HG03520 (cell line): ENCODE data around the gene UST.
"Not testable (repeated sequence)": the region's sequence is repeated elsewhere in the genome, so short reads cannot be mapped to it uniquely, and the experiment has no call there.

ENCODE experiments used
- ATAC-seq: cut with Tn5 transposase; IDR thresholded peaks from one replicate; pipeline ENCODE4 v1.9.1; 2021; ENCODE audit warnings: mild to moderate bottlenecking, moderate library complexity; ENCODE audit not compliant: unreplicated experiment

The UST gene

GRCh38 chr6:148990403-148990802, 243.6 kb downstream of the UST start:
- ATAC-seq: no peak

GRCh38 chr6:148996815-148997214, 250.0 kb downstream of the UST start:
- ATAC-seq: no peak

- ATAC-seq: no peak
Observed at GRCh38 chr6:148997865-148998264, 251.0 kb downstream of the UST start.

DNA sequence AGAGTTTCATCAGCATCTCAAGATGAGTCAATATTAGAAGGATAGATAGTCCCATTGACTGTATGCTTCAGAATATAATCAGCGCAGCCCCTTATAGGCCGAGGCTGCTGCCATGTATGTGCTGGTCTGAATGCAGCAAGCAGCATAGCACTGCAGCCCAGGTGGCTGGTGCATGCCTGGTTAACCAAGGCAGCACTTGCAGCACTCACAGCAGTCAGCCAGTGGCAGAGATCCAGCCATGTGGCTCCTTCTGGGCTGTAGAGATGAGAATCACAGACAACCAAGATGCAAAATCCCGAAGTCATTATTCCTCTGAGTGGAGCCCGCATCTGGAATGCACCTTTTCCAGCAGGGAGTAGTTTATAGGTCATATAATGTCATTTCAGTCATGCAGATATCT, 251.9 kb downstream of the UST start:
- ATAC-seq: no peak

GRCh38 chr6:148999501-148999900, 252.7 kb downstream of the UST start:
- ATAC-seq: no peak

GRCh38 chr6:148999929-149000468, 253.2 kb downstream of the UST start:
- no peak for ATAC-seq

GRCh38 chr6:149001422-149001821, 254.6 kb downstream of the UST start:
- no peak for ATAC-seq

GRCh38 chr6:149003560-149003959, 256.7 kb downstream of the UST start:
- ATAC-seq: no peak

DNA sequence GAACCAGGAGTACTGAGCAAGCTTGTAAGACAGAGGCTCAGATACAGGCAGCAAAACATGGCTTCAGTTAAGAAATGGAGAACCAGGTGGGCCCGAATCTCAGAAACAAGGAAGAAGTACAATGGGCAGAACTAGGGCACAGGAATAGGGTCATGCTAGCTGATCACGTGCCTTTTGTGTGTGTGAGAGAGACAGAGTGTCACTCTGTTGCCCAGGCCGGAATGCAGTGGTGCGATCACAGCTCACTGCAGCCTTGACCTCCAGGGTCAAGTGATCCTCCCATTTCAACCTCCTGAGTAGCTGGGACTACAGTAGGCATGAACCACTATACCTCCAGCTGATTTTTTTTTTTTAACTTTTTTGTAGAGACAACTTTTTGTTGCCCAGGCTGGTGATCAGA, 257.8 kb downstream of the UST start:
- ATAC-seq: no peak

- ATAC-seq: not testable (repeated sequence)
Observed at GRCh38 chr6:149006236-149006635, 259.4 kb downstream of the UST start.

DNA sequence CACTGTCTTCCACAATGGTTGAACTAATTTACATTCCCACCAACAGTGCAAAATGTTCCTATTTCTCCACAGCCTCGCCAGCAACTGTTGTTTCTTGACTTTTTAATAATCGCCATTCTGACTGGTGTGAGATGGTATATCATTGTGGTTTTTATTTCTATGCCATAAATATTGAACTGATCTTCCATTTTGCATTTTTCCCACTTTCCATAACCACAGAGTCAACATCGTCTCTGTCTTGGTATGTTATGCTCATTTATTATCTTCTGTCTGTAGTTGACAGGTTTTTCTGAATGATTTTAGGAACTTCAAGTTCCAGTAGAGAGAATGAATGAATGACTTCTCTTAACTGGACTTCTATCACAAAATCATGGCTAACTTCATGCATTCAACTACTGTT, 259.8 kb downstream of the UST start:
- ATAC-seq: no peak

DNA sequence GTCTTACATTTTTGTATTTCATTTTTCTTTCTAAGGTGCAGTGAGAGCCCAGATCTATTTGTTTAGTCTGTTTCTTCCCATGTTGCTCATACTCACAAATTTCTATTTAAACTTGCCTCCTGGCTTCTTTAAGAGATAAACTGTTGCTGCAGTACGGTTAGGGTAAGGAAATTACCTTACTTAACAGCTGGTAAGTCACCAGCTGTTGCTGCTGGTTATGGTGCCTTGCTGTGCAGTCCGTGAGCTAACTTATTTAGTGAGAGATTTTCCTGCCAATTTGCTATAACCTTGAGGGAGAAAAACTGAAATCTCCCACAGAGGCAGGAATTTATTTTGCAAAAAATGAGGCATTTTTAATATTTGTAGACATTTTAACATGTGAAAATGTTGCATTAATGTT, 261.0 kb downstream of the UST start:
- ATAC-seq: no peak

DNA sequence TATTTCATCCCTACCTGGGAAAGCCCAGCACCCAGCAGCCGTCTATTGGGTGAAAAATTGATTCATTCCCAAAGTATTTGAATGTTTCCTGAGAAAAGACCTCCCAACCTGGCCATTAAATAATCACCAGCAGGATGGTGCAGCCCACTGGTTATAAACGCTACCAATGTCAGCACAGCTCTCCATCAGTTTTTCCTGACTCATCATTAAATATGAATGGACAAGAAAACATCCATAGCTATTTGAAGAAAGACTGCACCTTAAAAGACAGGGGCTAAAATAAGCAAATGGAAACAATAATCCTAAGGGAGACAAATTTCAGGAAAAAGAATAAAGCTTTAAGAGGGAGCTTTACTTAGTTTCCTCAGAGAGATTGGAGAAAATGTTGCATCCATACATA, 261.9 kb downstream of the UST start:
- ATAC-seq: no peak

DNA sequence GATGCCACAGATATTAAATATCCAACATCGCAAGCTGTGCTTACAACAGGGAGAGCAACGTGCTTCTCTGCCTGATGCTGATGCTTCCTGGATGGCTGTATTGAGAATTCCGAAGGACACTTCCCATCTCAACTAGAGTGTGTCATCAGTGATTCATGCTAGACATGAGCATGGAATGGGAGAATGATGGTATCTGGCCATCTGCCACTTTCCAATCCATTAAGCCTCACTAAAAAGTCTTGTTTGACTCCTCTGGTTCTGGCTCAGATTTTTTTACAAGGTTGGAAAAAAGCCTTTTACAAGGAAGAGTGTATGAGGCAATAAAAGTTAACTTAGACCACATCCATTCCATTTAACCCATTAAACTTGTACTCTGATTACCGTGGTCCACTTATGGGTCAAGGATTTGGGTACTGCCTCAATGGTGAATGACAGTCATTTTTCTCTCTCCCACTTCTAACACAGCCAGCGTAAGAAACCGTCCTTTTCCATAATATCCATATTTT, 265.3 kb downstream of the UST start:
- ATAC-seq: no peak

DNA sequence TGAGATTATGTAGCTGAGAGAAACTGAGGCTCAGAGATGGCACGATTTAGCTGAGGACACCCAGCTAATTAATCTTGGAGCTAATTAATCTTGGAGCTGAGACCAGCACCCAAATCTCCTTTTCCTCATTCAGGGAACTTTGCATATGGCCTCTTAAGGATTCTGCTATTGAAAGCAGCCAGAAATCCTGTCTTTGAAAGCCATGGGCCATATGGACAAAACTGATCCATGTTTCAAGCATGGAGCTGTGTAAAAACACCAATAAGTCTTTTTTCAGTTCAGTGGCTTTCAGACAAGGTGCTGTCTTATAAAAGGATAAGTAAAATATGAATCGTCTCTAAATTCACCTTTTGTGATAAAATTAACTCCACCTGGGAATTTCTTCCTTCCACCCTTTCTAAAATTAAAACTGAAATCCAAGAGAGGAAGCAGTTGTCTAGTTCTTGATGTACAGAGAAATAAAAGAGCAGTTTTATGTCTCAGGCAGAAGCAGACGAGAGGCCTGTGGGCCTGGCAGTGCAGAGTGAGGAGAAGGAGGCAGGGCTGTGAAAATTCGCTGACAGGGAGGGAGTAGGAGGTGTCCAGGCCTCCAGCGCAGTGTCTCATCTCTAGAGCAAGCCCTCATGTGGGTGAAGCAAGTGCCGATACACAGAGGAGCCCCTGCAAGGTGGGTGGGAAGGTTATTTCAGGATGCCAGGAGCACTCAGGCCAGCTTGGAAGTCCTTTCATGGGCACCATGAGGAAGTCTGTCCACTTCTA, 266.9 kb downstream of the UST start:
- ATAC-seq: no peak

DNA sequence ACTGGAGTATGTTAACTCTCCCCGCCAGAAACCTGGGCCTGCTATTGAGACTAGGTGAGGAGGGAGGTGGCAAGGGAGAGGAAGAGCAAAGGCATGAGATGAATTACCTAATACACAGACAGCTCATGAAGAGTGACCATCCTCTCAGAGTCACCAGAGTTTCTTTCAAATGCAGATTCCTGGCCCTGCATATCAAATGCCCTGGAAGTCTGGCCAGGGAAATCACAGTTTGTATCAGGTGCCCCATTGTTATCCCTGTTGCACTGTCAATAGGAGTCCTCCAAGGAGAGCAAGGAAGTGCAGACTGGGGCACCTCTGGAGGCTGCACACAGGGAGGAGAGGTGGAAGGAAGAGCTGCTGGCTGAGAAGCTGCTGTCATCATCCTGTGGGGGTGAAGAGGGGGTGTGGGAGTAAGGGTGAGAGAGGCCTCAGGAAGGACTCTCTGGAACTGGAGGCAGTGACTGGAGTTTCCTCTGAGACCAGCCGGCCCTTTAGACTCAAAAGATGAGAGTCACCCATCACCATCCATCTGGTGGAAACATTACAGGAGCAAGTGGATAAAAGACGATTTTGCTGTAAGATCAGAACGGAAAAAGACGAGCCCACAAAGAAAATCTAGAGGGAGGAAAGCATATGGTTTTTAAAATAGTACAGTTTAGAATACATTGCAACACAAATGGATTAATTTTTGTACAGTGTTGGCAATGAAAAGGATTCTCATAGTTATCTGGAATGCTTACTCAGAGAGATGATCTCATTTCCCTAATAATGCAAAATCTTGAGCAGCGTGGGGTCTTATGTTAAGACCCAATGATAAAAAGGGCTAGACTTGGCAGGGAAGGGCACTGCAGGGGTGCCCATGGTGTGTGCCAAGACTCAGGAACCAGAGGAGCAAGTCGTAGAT, 268.1 kb downstream of the UST start:
- no peak for ATAC-seq

GRCh38 chr6:149015535-149016525, 269.0 kb downstream of the UST start:
- ATAC-seq: no peak

DNA sequence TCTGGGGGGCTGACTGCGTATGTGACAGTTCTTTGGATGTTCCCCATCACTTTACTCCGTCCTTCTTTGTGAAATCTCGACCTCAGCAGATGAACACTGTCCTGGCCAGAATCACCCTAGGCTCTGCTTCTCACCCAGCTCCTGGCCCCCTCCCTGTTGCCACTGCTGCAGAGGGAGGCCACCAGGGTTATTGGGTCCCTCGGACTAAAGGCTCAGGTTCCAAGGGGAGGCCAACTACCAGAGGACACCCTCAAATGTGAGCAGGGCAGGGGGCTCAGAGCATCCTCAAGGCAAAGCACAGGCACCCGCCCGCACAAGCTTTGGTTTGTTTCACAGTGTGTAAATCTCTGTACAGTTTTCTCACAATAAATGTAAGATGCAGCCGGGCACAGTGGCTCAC, 269.9 kb downstream of the UST start:
- no peak for ATAC-seq

GRCh38 chr6:149020319-149020718, 273.5 kb downstream of the UST start:
- ATAC-seq: no peak

- no peak for ATAC-seq
Observed at GRCh38 chr6:149024361-149024760, 277.5 kb downstream of the UST start.
